Measurements from ENCODE around the gene MMP14. TPM values are rescaled to one million over a fixed set of nuclear protein-coding genes. Genes with fewer than 3 reads are reported as not detected.
A peak's percentile ranks its signal among the peaks of the same experiment; 100 is the strongest.

MMP14 gene
- total and polyA plus RNA-seq, 2 experiments from 2014 or later = 7.0 to 56.4 TPM

GRCh38 chr14:22796087-22796707 is 40.2 kb upstream of the MMP14 start:
- H3K4me3 Mint-ChIP-seq = no peak overlapping the region; the same call in 2 of the 3 replicates
- Histone ChIP-seq H2AFZ (no peak overlapping the region), H3K4me3 (no peak overlapping the region), H3K9me2 (ENCODE audit: insufficient read depth) (peaks cover 10% of the 10 kb centered on the region; the same call in 1 of the 2 replicates), H3K27ac (ENCODE audit: low read depth) (peak overlapping the region; percentile 20), H3K4me1 (ENCODE audit: insufficient read depth) (peaks cover 17% of the 10 kb centered on the region), H3K27me3 (ENCODE audit: insufficient read depth) (no peaks in the 10 kb centered on the region), H4K20me1 (replicated peaks; ENCODE audit: insufficient read depth) (no peaks in the 10 kb centered on the region), H3K79me2 (replicated peaks; ENCODE audit: insufficient read depth) (no peaks in the 10 kb centered on the region), H3K36me3 (ENCODE audit: insufficient read depth) (no peaks in the 10 kb centered on the region), H3K4me2 (no peak overlapping the region), H3F3A (replicated peaks; ENCODE audit: low read depth) (no peaks in the 10 kb centered on the region)
- H3K27ac Mint-ChIP-seq = peak overlapping the region; percentile 84
- DNase-seq (ENCODE audit: low spot score) (no peak), ATAC-seq (no peak)
- peaks cover 4% of the 10 kb centered on the region for H3K36me3 Mint-ChIP-seq (ENCODE audit: low read depth)
- no peak for TF ChIP-seq ETS1 (IDR thresholded peaks at IDR 0.05)
- H3K4me1 Mint-ChIP-seq = peaks cover 18% of the 10 kb centered on the region
- H3K9me3 Mint-ChIP-seq = peaks cover 6% of the 10 kb centered on the region; the same call in 2 of the 3 replicates
- peaks cover 15% of the 10 kb centered on the region for H3K27me3 Mint-ChIP-seq (ENCODE audit: insufficient read depth, low read depth, poor library complexity)

GRCh38 chr14:22797017-22797917 is 39.1 kb upstream of the MMP14 start:
- H3K4me3 Mint-ChIP-seq = no peak overlapping the region
- peaks cover 18% of the 10 kb centered on the region for H3K4me1 Mint-ChIP-seq
- H3K27ac ChIP-seq (ENCODE audit: low read depth) = no peak overlapping the region
- no peaks in the 10 kb centered on the region for H3K27me3 ChIP-seq (ENCODE audit: insufficient read depth)
- ATAC-seq = peak; percentile 97
- no peak overlapping the region for H3K4me3 ChIP-seq
- H3K36me3 ChIP-seq (ENCODE audit: insufficient read depth) = no peaks in the 10 kb centered on the region
- peak; percentile 61 for DNase-seq (ENCODE audit: low spot score)
- peaks cover 10% of the 10 kb centered on the region; the same call in 1 of the 2 replicates for H3K9me2 ChIP-seq (ENCODE audit: insufficient read depth)
- H3K27ac Mint-ChIP-seq = peak overlapping the region; percentile 84; the same call in 1 of the 2 replicates
- H4K20me1 ChIP-seq (replicated peaks; ENCODE audit: insufficient read depth) = no peaks in the 10 kb centered on the region
- TF ChIP-seq ZNF462 (CRISPR knock-in tag; IDR thresholded peaks at IDR 0.05) (peak; percentile 77; the same call in 1 of the 2 replicates), EZH2phosphoT487 (IDR thresholded peaks at IDR 0.05; ENCODE audit: unreplicated experiment) (no peak), ZNF114 (CRISPR knock-in tag; IDR thresholded peaks at IDR 0.05) (no peak)
- H3K36me3 Mint-ChIP-seq (ENCODE audit: low read depth) = peaks cover 4% of the 10 kb centered on the region
- peak overlapping the region; percentile 10; the same call in 1 of the 2 replicates for H3K4me2 ChIP-seq
- no peaks in the 10 kb centered on the region for H3F3A ChIP-seq (replicated peaks; ENCODE audit: low read depth)
- no peak overlapping the region for H2AFZ ChIP-seq
- peaks cover 15% of the 10 kb centered on the region for H3K27me3 Mint-ChIP-seq (ENCODE audit: insufficient read depth, low read depth, poor library complexity)
- H3K79me2 ChIP-seq (replicated peaks; ENCODE audit: insufficient read depth) = no peaks in the 10 kb centered on the region
- peaks cover 6% of the 10 kb centered on the region; the same call in 2 of the 3 replicates for H3K9me3 Mint-ChIP-seq
- H3K4me1 ChIP-seq (ENCODE audit: insufficient read depth) = peaks cover 17% of the 10 kb centered on the region

Data from GM23338 (cell line).